Measurements from ENCODE around the gene DTNBP1. TPM values are rescaled to one million over a fixed set of nuclear protein-coding genes. Genes with fewer than 3 reads are reported as not detected.

Gene DTNBP1
- total RNA-seq, 2 donors from 2014 or later, result 9.0 to 14.1 TPM

DNA sequence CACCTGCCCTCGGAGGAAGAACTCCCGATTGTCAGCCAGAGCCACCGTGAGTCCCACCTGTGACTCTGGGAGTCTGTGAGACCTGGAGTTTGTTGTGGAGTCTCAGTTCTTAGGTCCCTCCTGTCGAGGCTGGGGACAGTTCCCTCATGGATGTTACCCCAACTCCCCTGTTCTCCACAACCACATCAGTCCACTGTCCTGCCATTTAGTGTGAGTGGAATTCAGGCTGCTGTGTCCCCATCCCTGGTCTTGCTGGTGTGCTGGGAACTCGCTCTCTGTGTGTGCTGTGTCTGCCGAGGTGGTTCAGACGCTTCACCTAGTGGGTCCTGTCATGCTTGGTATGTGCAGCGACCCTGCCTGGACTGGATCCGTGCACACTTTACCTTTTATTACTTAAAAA, 163.2 kb downstream of the DTNBP1 start:
- Histone ChIP-seq H3K4me1 (replicated peaks) (peaks cover 8% of the 10 kb centered on the region), H3K27me3 (replicated peaks; ENCODE audit: insufficient read depth) (no peaks in the 10 kb centered on the region), H3K27ac (no peak overlapping the region), H3K36me3 (no peaks in the 10 kb centered on the region), H3K9me3 (no peaks in the 10 kb centered on the region), H3K4me3 (no peak overlapping the region)
- TF ChIP-seq POLR2A (IDR thresholded peaks at IDR 0.05), result no peak
- TF ChIP-seq, protein P1, sequence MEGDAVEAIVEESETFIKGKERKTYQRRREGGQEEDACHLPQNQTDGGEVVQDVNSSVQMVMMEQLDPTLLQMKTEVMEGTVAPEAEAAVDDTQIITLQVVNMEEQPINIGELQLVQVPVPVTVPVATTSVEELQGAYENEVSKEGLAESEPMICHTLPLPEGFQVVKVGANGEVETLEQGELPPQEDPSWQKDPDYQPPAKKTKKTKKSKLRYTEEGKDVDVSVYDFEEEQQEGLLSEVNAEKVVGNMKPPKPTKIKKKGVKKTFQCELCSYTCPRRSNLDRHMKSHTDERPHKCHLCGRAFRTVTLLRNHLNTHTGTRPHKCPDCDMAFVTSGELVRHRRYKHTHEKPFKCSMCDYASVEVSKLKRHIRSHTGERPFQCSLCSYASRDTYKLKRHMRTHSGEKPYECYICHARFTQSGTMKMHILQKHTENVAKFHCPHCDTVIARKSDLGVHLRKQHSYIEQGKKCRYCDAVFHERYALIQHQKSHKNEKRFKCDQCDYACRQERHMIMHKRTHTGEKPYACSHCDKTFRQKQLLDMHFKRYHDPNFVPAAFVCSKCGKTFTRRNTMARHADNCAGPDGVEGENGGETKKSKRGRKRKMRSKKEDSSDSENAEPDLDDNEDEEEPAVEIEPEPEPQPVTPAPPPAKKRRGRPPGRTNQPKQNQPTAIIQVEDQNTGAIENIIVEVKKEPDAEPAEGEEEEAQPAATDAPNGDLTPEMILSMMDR (IDR thresholded peaks at IDR 0.05), result no peak
- no peak for TF ChIP-seq POLR2AphosphoS5 (IDR thresholded peaks at IDR 0.05)
- no peak for DNase-seq (ENCODE audit: low spot score)
- intact Hi-C loops (cut with DNase I), result no loop called here
- whole genome bisulfite sequencing, result 92% methylated on average over 9 of the region's 9 CpGs

DNA sequence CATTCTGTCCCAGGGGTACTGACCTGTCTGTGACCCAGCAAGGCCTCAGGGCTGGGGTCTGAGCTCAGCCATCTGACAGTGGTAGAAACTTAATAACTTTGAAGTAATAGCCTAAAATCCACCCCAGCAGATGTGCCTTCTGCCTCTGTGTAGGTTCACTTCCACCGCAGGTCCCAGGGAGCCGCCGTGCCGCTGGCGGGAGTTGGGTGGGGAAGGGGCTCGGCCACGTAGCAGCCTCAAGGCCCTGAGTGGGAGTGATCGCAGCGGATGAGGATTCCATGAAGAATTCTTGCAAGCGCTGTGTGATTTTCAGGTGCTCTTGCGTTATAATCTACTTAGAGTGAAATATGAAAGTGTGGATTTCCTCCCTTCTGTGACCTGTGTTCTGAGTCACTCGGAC, 163.7 kb downstream of the DTNBP1 start:
- Histone ChIP-seq H3K9me3 (no peaks in the 10 kb centered on the region), H3K36me3 (no peaks in the 10 kb centered on the region), H3K4me3 (no peak overlapping the region), H3K27ac (no peak overlapping the region), H3K27me3 (replicated peaks; ENCODE audit: insufficient read depth) (no peaks in the 10 kb centered on the region), H3K4me1 (replicated peaks) (peaks cover 3% of the 10 kb centered on the region)
- TF ChIP-seq POLR2A (IDR thresholded peaks at IDR 0.05) (no peak), POLR2AphosphoS5 (IDR thresholded peaks at IDR 0.05) (no peak)
- TF ChIP-seq, protein P1 (IDR thresholded peaks at IDR 0.05), result no peak
- no peak for DNase-seq (ENCODE audit: low spot score)
- WGBS, result 95% methylated on average over 12 of the region's 12 CpGs
- intact Hi-C loops (cut with DNase I), result no loop called here

DNA sequence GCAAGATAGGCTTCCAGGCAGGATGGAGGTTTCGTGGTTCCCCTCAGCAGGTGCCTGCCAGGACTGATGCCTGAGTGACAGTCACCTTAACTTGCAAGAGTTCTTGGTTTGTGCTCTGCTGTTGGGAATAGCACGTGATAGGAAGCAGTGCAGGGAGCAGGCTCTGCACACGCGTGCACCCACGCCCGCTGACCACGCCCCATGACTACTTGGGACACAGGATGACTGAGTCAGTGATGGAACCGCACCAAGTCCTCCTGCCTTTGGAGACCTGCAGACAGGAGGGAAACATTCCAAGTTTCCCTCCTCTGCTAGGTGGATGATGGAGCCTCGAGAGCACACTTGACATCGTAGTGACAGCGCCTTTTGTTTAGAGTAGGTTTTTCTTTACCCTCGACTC, 164.2 kb downstream of the DTNBP1 start:
- WGBS, result 88% methylated on average over 12 of the region's 12 CpGs
- Histone ChIP-seq H3K4me3 (no peak overlapping the region), H3K9me3 (no peaks in the 10 kb centered on the region), H3K27ac (no peak overlapping the region), H3K4me1 (replicated peaks) (no peaks in the 10 kb centered on the region), H3K27me3 (replicated peaks; ENCODE audit: insufficient read depth) (no peaks in the 10 kb centered on the region), H3K36me3 (no peaks in the 10 kb centered on the region)
- no peak for DNase-seq (ENCODE audit: low spot score)
- intact Hi-C loops (cut with DNase I), result no loop called here
- TF ChIP-seq POLR2AphosphoS5 (IDR thresholded peaks at IDR 0.05) (no peak), POLR2A (IDR thresholded peaks at IDR 0.05) (no peak)
- TF ChIP-seq, protein P1 (IDR thresholded peaks at IDR 0.05), result no peak

DNA sequence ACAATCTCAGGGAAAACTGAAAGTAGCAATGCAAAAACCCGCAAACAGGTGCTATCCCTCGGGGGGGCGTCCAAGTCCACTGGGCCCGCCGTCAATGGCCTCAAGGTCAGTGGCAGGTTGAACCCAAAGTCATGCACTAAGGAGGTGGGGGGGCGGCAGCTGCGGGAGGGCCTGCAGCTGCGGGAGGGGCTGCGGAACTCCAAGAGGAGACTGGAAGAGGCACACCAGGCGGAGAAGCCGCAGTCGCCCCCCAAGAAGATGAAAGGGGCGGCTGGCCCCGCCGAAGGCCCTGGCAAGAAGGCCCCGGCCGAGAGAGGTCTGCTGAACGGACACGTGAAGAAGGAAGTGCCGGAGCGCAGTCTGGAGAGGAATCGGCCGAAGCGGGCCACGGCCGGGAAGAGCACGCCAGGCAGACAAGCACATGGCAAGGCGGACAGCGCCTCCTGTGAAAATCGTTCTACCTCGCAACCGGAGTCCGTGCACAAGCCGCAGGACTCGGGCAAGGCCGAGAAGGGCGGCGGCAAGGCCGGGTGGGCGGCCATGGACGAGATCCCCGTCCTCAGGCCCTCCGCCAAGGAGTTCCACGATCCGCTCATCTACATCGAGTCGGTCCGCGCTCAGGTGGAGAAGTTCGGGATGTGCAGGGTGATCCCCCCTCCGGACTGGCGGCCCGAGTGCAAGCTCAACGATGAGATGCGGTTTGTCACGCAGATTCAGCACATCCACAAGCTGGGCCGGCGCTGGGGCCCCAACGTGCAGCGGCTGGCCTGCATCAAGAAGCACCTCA, 166.3 kb downstream of the DTNBP1 start:
- TF ChIP-seq POLR2A (IDR thresholded peaks at IDR 0.05) (no peak), POLR2AphosphoS5 (IDR thresholded peaks at IDR 0.05) (no peak)
- TF ChIP-seq, protein P1 (IDR thresholded peaks at IDR 0.05), result no peak
- WGBS, result 96% methylated on average over 60 of the region's 60 CpGs
- Histone ChIP-seq H3K4me3 (no peak overlapping the region), H3K27ac (no peak overlapping the region), H3K4me1 (replicated peaks) (no peaks in the 10 kb centered on the region), H3K9me3 (no peaks in the 10 kb centered on the region), H3K36me3 (no peaks in the 10 kb centered on the region), H3K27me3 (replicated peaks; ENCODE audit: insufficient read depth) (no peaks in the 10 kb centered on the region)
- intact Hi-C loops (cut with DNase I), result no loop called here
- no peak for DNase-seq (ENCODE audit: low spot score)

DNA sequence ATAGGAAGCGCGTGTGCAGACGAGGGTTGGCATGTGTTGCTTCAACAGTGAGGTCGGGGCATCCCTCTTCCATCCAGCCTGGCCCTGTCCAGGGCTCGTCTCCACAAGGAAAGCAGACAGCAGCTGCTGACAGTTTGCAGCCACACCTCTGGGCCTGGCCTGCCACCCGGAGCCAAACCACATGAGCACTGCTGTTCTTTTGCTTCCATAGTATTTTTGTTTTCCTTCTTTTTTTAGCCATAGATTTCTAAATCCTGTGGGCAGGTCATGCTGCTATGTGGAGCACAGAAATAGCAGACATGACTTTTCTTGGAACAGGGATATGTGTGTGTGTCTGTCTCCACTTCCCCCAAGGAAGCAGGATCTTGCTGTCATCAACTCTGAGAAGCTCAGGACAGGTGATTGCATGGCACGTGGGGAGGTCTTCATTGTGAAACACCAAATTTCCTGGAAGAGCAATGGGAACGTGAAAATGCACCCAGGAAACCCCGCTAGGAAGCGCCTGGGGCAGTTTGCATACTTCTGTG, 167.4 kb downstream of the DTNBP1 start:
- Histone ChIP-seq H3K9me3 (no peaks in the 10 kb centered on the region), H3K27ac (no peak overlapping the region), H3K4me3 (no peak overlapping the region), H3K36me3 (no peaks in the 10 kb centered on the region), H3K27me3 (replicated peaks; ENCODE audit: insufficient read depth) (no peaks in the 10 kb centered on the region), H3K4me1 (replicated peaks) (no peaks in the 10 kb centered on the region)
- no peak for TF ChIP-seq POLR2A (IDR thresholded peaks at IDR 0.05)
- no peak for TF ChIP-seq POLR2AphosphoS5 (IDR thresholded peaks at IDR 0.05)
- TF ChIP-seq, protein P1 (IDR thresholded peaks at IDR 0.05), result no peak
- WGBS, result 78% methylated on average over 10 of the region's 10 CpGs
- no peak for DNase-seq (ENCODE audit: low spot score)
- intact Hi-C loops (cut with DNase I), result no loop called here

Data from prostate gland (tissue), 2 donors.